D341Med (cell line): Measurements from ENCODE around the gene ENTPD1.
A peak's percentile ranks its signal among the peaks of the same experiment; 100 is the strongest.

Source experiments
- DNase-seq: peaks from one replicate; pipeline ENCODE4 v3.0.0; 2012; ENCODE audit warnings: low spot score

ENTPD1 gene

DNA sequence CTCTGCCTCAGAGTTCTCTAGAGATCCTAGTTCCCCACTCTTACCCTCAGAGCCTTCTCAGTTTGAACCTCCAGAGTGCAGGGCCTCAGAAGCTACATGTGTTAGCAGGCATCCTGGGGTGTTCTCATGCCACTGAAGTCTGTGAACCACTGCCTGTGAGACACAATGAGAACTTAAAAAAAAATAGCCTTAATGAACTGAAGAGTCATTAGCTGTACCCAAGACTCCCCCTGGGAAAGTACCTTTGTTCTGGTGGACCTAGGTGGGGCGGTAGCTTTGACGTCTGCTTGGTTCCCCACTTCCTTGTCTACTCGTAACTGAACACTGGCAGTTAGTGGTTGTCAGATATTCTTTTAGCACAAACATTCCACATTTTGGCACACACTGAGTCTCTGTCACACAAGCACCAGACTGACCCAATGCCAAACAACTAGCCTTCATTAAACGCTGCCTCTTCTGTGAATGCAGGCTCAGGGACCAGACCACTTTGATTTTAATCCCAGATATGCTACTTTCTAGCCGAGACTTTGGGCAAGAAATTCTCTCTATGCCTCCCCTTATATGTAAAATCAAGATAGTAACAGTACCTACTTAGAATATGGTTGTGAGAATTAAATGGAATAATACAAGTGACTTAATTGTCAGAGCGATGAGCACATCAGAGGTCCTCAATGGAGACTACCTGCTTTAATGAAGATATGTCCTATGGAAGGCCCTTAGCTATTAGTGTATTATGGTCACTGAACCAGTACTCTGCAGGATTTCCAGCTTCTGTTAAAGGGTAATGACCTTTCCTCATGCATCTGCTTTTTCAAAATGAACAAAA is 76.5 kb downstream of the ENTPD1 start:
- no peak for DNase-seq

GRCh38 chr10:95833042-95833610 is 77.2 kb downstream of the ENTPD1 start:
- DNase-seq: no peak

DNA sequence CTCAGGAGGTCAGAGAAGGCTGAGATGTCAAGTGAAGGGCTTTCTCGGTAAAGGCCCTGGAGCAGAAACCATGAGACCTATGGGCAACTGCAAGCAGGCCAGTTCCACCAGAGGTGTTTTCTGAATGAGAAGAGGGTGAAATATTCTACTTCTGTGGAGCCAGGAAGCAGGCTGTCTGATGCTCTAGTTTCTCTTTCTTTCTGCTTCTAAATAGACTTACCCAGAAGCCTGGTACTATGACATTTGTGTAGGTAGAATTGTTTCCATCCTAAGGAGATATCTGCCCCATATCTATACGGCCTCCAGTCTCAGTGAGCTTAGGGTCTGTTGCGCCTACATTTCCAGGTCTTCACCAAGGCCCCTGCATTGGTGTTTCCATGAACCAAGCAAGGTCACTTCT is 78.4 kb downstream of the ENTPD1 start:
- no peak for DNase-seq

DNA sequence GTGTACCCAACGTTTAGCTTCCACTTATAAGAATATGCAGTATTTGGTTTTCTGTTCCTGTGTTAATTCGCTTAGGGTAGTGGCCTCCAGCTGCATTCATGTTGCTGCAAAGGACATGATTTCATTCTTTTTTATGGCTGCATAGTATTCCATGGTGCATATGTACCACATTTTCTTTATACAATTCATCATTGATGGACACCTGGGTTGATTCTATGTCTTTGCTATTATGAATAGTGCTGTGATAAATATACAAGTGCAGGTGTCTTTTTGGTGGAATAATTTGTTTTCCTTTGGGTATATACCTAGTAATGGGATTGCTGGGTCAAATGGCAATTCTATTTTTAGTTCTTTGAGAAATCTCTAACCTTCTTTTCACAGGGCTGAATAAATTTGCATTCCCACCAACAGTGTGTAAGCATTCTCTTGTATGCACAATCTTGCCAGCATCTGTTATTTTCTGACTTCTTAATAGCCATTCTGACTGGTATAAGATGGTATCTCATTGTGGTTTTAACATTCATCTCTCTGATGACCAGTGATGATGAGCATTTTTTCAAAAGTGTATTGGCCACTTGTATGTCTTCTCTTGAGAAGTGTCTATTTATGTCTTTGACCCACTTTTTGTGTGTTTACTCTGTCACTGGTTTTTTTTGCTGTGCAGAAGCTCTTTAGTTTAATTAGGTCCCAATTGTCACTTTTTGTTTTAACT is 79.3 kb downstream of the ENTPD1 start:
- DNase-seq: no peak

- no peak for DNase-seq
Measured at GRCh38 chr10:95835911-95836310, 79.9 kb downstream of the ENTPD1 start.

GRCh38 chr10:95836610-95837355 is 80.8 kb downstream of the ENTPD1 start:
- no peak for DNase-seq

DNA sequence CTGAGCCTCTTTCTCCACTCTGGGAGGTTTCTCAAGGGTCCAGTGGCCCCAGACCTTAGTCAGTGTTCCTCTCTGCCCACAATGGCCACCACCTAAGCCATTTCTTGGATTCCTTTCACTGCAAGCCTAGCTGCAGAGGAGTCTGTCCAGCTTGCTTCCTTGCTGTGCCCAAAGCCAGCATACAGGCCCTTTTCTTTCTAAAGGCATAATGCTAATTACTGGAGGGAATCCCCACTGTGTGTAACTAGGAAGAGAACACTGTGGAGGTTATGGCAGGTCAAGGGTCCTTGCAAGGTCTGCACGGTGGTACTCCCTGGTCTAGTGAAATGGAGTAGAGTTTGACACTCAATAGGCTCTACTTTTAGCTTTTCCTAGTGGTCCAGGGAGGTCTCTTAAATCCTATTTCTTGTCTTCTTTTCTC is 81.4 kb downstream of the ENTPD1 start:
- no peak for DNase-seq

GRCh38 chr10:95837783-95838182 is 81.8 kb downstream of the ENTPD1 start:
- DNase-seq: no peak

DNA sequence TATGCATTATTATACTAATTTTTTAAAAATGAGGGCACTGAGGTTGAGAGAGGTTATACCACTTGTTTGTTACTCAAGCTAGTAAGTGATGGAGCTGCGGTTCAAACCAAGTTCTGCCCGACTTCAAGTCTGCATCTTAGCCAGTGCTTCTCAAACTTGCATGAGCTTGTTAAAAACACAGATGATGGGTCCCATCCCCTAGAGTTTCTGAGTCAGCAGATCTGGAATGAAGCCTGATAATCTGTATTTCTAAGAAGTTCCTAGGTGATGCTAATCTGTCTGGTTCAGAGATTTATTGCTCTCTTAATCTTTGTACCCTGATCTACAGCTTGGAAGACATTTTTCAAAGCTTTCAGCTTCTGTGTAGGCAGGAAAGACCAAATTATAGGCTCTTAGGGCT is 84.2 kb downstream of the ENTPD1 start:
- no peak for DNase-seq

GRCh38 chr10:95840681-95841080 is 84.7 kb downstream of the ENTPD1 start:
- DNase-seq: no peak

DNA sequence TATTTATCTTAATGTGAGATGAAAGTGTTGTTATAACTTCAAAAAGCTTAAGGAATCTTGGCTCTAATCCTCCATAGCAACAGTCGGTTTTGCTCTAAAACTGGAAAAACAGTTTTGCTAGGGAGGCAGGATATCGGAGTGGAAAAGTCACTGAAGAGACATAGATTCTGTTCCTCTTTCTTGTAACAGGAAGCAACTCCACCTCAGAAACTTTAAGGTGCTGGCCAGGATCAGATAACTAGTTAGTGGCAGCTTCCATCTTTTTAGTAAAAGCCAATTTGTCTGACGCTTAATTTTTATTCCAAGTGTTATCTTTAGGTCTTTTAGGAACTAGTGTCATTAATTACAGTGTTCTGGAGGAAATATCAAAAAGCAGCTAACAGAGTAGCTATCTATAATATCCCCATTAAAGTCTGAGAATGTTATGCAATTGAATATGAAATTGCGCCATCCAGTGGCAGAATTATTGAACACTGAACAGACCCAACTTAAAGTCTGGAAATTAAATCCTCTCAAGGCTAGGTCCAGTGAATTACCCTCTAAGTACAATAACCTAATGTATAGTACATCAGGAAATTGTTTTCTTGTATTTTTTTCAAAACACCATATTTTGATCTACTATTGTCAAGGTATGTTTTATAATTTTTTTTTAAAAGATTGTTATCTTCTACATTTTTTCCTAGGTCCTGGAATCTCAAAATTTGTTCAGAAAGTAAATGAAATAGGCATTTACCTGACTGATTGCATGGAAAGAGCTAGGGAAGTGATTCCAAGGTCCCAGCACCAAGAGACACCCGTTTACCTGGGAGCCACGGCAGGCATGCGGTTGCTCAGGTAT is 85.9 kb downstream of the ENTPD1 start:
- peak; percentile 25 for DNase-seq

DNA sequence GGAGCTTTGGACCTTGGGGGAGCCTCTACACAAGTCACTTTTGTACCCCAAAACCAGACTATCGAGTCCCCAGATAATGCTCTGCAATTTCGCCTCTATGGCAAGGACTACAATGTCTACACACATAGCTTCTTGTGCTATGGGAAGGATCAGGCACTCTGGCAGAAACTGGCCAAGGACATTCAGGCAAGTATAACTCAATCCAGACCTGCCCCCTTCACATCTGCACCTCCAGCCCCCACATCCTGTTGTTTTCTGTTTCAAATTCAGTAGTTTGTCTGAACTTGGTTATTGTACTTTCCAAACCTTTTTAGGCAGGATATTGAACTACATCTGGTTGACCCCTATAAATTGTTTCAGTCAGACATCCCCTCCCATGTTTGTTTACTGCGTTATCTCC is 89.4 kb downstream of the ENTPD1 start:
- no peak for DNase-seq

DNA sequence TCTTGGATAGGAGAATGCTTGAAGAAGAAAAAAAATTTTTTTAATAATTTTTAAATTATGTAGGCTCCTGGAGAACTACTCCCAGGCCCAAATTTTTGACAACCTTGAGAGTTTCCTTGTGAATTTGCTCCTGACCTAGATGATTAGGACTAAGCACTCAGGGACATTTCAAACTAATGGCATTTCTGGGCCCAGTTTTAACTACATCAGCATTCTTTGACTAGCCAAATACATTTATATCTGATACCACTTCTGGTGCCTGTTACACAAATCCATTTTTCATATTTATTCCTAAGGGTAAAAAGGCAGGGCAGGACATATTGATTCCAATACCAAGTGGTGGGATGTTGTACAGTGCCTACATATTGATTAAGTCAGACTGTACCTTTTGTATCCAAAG is 91.0 kb downstream of the ENTPD1 start:
- DNase-seq: no peak

DNA sequence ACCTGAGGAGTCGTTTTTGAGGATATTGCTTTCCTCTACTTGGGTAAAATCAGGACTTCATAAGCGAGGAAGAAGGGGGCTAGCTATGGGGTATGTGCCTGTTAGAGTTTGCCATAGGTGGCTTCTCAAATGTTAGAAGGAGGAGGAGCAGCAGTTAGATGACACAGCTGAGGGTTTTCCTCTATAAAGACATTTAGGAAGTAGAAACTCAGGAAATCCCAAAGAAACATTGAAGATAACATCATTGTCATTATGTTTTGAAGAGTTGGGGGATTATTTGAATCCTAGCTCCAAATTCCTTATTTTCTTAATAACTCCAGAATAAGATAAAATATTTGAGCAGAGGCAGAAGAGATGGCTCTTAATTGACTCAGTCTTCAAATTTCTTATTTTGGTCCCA is 92.9 kb downstream of the ENTPD1 start:
- no peak for DNase-seq

DNA sequence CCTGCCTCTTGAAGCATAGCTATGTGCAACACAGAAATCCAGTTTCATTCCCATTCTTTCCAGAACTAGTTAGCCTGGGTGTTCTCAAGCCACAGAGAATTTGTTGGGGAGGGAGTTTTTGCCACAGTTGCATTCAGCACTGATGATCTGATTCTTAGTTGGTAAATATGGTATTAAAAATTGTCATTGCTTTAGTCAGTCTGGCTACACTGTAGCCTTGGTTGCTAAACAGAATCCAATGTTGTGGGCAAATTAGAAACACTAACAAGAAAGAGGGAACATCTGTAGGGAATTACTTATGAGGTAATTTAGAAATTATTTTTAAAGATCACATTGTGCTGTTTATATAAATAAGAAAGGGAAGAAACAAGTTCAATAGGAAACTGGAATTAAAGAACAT is 94.8 kb downstream of the ENTPD1 start:
- no peak for DNase-seq

DNA sequence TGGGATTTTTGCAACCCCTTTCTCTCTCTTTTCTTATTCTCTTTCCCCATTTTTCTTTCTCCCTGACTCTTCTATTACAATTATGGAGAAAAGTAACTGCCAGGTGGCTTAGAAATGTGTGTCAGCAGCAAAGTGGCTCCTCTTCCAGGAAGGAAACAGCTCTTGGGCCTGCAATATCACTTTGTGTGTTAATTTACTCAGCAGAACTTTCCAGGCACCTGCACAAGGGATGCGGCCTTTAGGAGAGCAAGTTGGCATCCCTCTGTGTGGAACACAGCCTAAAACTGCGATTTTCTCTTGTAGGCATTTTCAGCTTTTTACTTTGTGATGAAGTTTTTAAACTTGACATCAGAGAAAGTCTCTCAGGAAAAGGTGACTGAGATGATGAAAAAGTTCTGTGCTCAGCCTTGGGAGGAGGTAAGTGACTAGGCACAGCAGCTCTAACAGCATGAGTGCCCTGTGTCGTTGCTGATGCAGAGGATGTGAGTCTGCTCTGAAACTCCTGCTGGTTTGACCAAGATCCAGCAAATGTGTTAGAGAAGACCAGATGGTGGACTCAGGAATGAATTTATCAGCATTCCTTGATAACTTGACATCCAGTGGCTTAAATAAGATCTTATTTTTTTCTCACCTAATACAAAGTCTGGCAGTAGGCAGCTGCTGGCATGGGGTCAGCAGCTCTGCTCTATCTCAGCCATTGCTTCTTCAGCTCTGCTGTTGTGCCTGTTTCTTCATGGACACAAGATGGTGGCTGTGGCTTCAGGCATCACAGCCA is 104.4 kb downstream of the ENTPD1 start:
- no peak for DNase-seq

DNA sequence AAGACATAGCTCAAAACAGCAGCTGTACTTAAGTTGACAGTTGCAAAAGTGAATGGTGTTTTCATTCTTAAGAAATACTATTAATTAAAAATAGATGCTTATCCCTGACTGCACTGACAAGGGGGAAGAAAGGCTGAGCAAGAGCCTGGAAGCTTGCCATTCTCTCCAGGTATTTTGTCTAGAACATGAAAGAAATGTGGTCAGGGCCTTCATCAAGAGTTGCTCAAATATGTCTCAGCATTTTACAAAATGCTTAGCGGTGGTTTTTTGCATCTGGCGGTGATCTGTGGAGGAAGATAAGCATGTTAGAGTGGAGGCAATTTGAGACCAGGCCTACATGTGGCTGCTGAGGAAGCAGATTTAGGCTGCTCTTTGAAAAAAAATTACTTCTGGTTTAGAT is 105.4 kb downstream of the ENTPD1 start:
- DNase-seq: no peak

GRCh38 chr10:95864906-95865813 is 109.2 kb downstream of the ENTPD1 start:
- peak; percentile 34 for DNase-seq

GRCh38 chr10:95865814-95866466 is 110.0 kb downstream of the ENTPD1 start:
- no peak for DNase-seq
